Esophagus muscularis mucosa (tissue), 3 donors: Measurements from ENCODE around the gene NUP214.

Experiments used
- CTCF ChIP-seq, 3 experiments: fragments of 200-600 bp in 2 of 3; fragments of 450-650 bp in 1 of 3; sonication (generic) in 2 of 3; IDR thresholded peaks; one replicate each; pipeline ENCODE4 v1.5.1; 2017 to 2019; ENCODE audit warnings: antibody characterized with exemption in 3 of 3, mild to moderate bottlenecking in 2 of 3, moderate library complexity in 1 of 3
- POLR2A ChIP-seq: fragments of 450-650 bp; IDR thresholded peaks from one replicate; pipeline ENCODE4 v1.6.1; 2017; ENCODE audit warnings: antibody characterized with exemption, moderate library complexity, mild to moderate bottlenecking, low read depth

- no peak for TF ChIP-seq CTCF (IDR thresholded peaks at IDR 0.05)
- TF ChIP-seq POLR2A = no peak
Measured at GRCh38 chr9:131276891-131277286, 151.5 kb downstream of the NUP214 start.
